Measurements from ENCODE around the gene DNAJC2.

Gene DNAJC2

GRCh38 chr7:103344453-103345149 lies at the start of gene DNAJC2:
Gene DNAJC2 (minus strand): TSS chr7:103344767. CDS start chr7:103344622, 145 bp downstream.
- ATAC-seq, result peak; percentile 93

GRCh38 chr7:103391976-103392375 lies 47.4 kb upstream of the DNAJC2 start:
- no peak for ATAC-seq
- TF ChIP-seq ZNF565 (CRISPR knock-in tag; conservative IDR thresholded peaks at IDR 0.05; ENCODE audit: low read depth) (no peak), RARB (CRISPR knock-in tag; IDR thresholded peaks at IDR 0.05) (no peak), ISL1 (CRISPR knock-in tag; IDR thresholded peaks at IDR 0.05) (no peak), ZNF70 (CRISPR knock-in tag; IDR thresholded peaks at IDR 0.05) (no peak), BACH2 (CRISPR knock-in tag; IDR thresholded peaks at IDR 0.05; ENCODE audit: borderline replicate concordance) (no peak), GLIS3 (CRISPR knock-in tag; IDR thresholded peaks at IDR 0.05) (no peak), ARNTL (CRISPR knock-in tag; IDR thresholded peaks at IDR 0.05; ENCODE audit: borderline replicate concordance, low read depth) (no peak), PATZ1 (CRISPR knock-in tag; IDR thresholded peaks at IDR 0.05; ENCODE audit: borderline replicate concordance) (no peak), POU6F1 (CRISPR knock-in tag; IDR thresholded peaks at IDR 0.05; ENCODE audit: borderline replicate concordance, low read depth) (no peak), PPARA (CRISPR knock-in tag; IDR thresholded peaks at IDR 0.05; ENCODE audit: borderline replicate concordance) (no peak), TOX (CRISPR knock-in tag; IDR thresholded peaks at IDR 0.05; ENCODE audit: borderline replicate concordance) (no peak), ESRRG (CRISPR knock-in tag; IDR thresholded peaks at IDR 0.05) (no peak)

More at GRCh38 chr7:103344453-103345149, at the start of gene DNAJC2:
- no peak for TF ChIP-seq ZFP30 (CRISPR knock-in tag; IDR thresholded peaks at IDR 0.05)
- 0 out of 2 replicates have a peak, but pooled peaks have one; percentile 22 for TF ChIP-seq ZFP3 (CRISPR knock-in tag; IDR thresholded peaks at IDR 0.05)
- TF ChIP-seq TOX (CRISPR knock-in tag; IDR thresholded peaks at IDR 0.05; ENCODE audit: borderline replicate concordance), result no peak
- TF ChIP-seq CSDC2 (CRISPR knock-in tag; IDR thresholded peaks at IDR 0.05), result no peak
- no peak for TF ChIP-seq CSRNP3 (CRISPR knock-in tag; IDR thresholded peaks at IDR 0.05)
- TF ChIP-seq POU6F1 (CRISPR knock-in tag; IDR thresholded peaks at IDR 0.05; ENCODE audit: borderline replicate concordance, low read depth), result no peak
- TF ChIP-seq ISL1 (CRISPR knock-in tag; IDR thresholded peaks at IDR 0.05), result no peak
- no peak for TF ChIP-seq ARNTL (CRISPR knock-in tag; IDR thresholded peaks at IDR 0.05; ENCODE audit: borderline replicate concordance, low read depth)
- TF ChIP-seq GLIS3 (CRISPR knock-in tag; IDR thresholded peaks at IDR 0.05), result no peak
- no peak for TF ChIP-seq RARB (CRISPR knock-in tag; IDR thresholded peaks at IDR 0.05)
- TF ChIP-seq PPARA (CRISPR knock-in tag; IDR thresholded peaks at IDR 0.05; ENCODE audit: borderline replicate concordance), result no peak
- peak; percentile 58; the same call in 1 of the 2 replicates for TF ChIP-seq TSHZ2 (CRISPR knock-in tag; IDR thresholded peaks at IDR 0.05)
- TF ChIP-seq PATZ1 (CRISPR knock-in tag; IDR thresholded peaks at IDR 0.05; ENCODE audit: borderline replicate concordance), result peak; percentile 35; the same call in 1 of the 2 replicates
- TF ChIP-seq ZC3H10 (CRISPR knock-in tag; IDR thresholded peaks at IDR 0.05), result 0 out of 2 replicates have a peak, but pooled peaks have one; percentile 13
